ENCODE data around the gene DLST.

DLST gene

GRCh38 chr14:74935360-74935680, 53.6 kb downstream of the DLST start:
- TF ChIP-seq CTCF (IDR thresholded peaks at IDR 0.05; ENCODE audit: low read depth, low read length) (no peak), EZH2phosphoT487 (IDR thresholded peaks at IDR 0.05; ENCODE audit: low read depth) (no peak)
- Histone ChIP-seq H3K4me3 (ENCODE audit: low read length) (no peak overlapping the region), H3K4me2 (ENCODE audit: low read length) (no peak overlapping the region), H3K9ac (ENCODE audit: low read length) (no peak overlapping the region), H3K79me2 (ENCODE audit: low read length) (no peaks in the 10 kb centered on the region), H2AFZ (ENCODE audit: low read depth, low read length) (no peak overlapping the region), H3K4me1 (ENCODE audit: low read length) (peaks cover 41% of the 10 kb centered on the region), H3K9me3 (ENCODE audit: insufficient read depth, low read length) (no peaks in the 10 kb centered on the region), H3K27me3 (ENCODE audit: low read depth, low read length) (no peaks in the 10 kb centered on the region), H4K20me1 (ENCODE audit: insufficient read depth, low read length) (no peaks in the 10 kb centered on the region), H3K36me3 (replicated peaks; ENCODE audit: low read depth, low read length) (no peaks in the 10 kb centered on the region), H3K27ac (ENCODE audit: low read length) (no peak overlapping the region)

GRCh38 chr14:74936151-74936550, 54.4 kb downstream of the DLST start:
- H3K9me3 ChIP-seq (ENCODE audit: insufficient read depth, low read length) = no peaks in the 10 kb centered on the region
- H3K27ac ChIP-seq (ENCODE audit: low read length) = no peak overlapping the region
- TF ChIP-seq EZH2phosphoT487 (IDR thresholded peaks at IDR 0.05; ENCODE audit: low read depth) (no peak), CTCF (IDR thresholded peaks at IDR 0.05; ENCODE audit: low read depth, low read length) (no peak)
- H3K79me2 ChIP-seq (ENCODE audit: low read length) = no peaks in the 10 kb centered on the region
- H3K36me3 ChIP-seq (replicated peaks; ENCODE audit: low read depth, low read length) = no peaks in the 10 kb centered on the region
- no peaks in the 10 kb centered on the region for H3K27me3 ChIP-seq (ENCODE audit: low read depth, low read length)
- no peak overlapping the region for H3K4me3 ChIP-seq (ENCODE audit: low read length)
- H3K4me2 ChIP-seq (ENCODE audit: low read length) = no peak overlapping the region
- peaks cover 49% of the 10 kb centered on the region for H3K4me1 ChIP-seq (ENCODE audit: low read length)
- no peaks in the 10 kb centered on the region for H4K20me1 ChIP-seq (ENCODE audit: insufficient read depth, low read length)
- no peak overlapping the region for H2AFZ ChIP-seq (ENCODE audit: low read depth, low read length)
- H3K9ac ChIP-seq (ENCODE audit: low read length) = no peak overlapping the region

GRCh38 chr14:74936731-74937130, 55.0 kb downstream of the DLST start:
- H3K9me3 ChIP-seq (ENCODE audit: insufficient read depth, low read length) = no peaks in the 10 kb centered on the region
- H3K79me2 ChIP-seq (ENCODE audit: low read length) = no peaks in the 10 kb centered on the region
- peaks cover 55% of the 10 kb centered on the region for H3K4me1 ChIP-seq (ENCODE audit: low read length)
- no peak overlapping the region for H3K9ac ChIP-seq (ENCODE audit: low read length)
- no peaks in the 10 kb centered on the region for H3K36me3 ChIP-seq (replicated peaks; ENCODE audit: low read depth, low read length)
- no peak overlapping the region for H3K4me3 ChIP-seq (ENCODE audit: low read length)
- TF ChIP-seq CTCF (IDR thresholded peaks at IDR 0.05; ENCODE audit: low read depth, low read length) = no peak
- no peak for TF ChIP-seq EZH2phosphoT487 (IDR thresholded peaks at IDR 0.05; ENCODE audit: low read depth)
- no peaks in the 10 kb centered on the region for H3K27me3 ChIP-seq (ENCODE audit: low read depth, low read length)
- no peak overlapping the region for H3K27ac ChIP-seq (ENCODE audit: low read length)
- H4K20me1 ChIP-seq (ENCODE audit: insufficient read depth, low read length) = no peaks in the 10 kb centered on the region
- H3K4me2 ChIP-seq (ENCODE audit: low read length) = no peak overlapping the region
- no peak overlapping the region for H2AFZ ChIP-seq (ENCODE audit: low read depth, low read length)

GRCh38 chr14:74937171-74937570, 55.5 kb downstream of the DLST start:
- TF ChIP-seq EZH2phosphoT487 (IDR thresholded peaks at IDR 0.05; ENCODE audit: low read depth) (no peak), CTCF (IDR thresholded peaks at IDR 0.05; ENCODE audit: low read depth, low read length) (no peak)
- H4K20me1 ChIP-seq (ENCODE audit: insufficient read depth, low read length) = no peaks in the 10 kb centered on the region
- no peak overlapping the region for H3K4me2 ChIP-seq (ENCODE audit: low read length)
- H3K79me2 ChIP-seq (ENCODE audit: low read length) = no peaks in the 10 kb centered on the region
- H3K27me3 ChIP-seq (ENCODE audit: low read depth, low read length) = no peaks in the 10 kb centered on the region
- peaks cover 59% of the 10 kb centered on the region for H3K4me1 ChIP-seq (ENCODE audit: low read length)
- no peaks in the 10 kb centered on the region for H3K9me3 ChIP-seq (ENCODE audit: insufficient read depth, low read length)
- no peak overlapping the region for H3K9ac ChIP-seq (ENCODE audit: low read length)
- H3K36me3 ChIP-seq (replicated peaks; ENCODE audit: low read depth, low read length) = no peaks in the 10 kb centered on the region
- no peak overlapping the region for H3K27ac ChIP-seq (ENCODE audit: low read length)
- no peak overlapping the region for H3K4me3 ChIP-seq (ENCODE audit: low read length)
- no peak overlapping the region for H2AFZ ChIP-seq (ENCODE audit: low read depth, low read length)
